ENCODE results near the gene LMO3. TPM values are rescaled to one million over a fixed set of nuclear protein-coding genes. Genes with fewer than 3 reads are reported as not detected.

The LMO3 gene
- total and polyA plus RNA-seq, 2 donors: 57.0 to 99.4 TPM

DNA sequence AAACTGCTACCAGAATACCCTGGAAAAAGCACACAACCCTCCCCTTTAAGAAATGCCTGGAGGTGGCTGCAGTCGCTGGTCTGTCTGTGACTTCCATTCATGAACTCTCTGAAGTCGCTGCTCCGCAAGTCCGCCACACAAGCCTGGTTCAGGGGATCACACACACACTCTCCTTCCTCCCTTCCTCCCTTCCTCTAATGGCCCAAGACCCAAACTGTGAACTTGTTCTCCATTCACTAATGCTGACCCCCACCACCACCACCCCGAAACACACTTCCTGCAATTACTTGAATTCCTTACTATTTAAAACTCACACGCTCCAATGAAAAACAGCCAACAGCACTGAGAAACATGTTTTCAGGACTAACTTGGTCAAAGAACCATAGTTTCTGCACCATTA lies 1.0 kb upstream of the LMO3 start:
- H3K4me1 ChIP-seq (ENCODE audit: insufficient read depth): no peaks in the 10 kb centered on the region
- no peak overlapping the region for H3K27ac ChIP-seq (ENCODE audit: low read depth)
- no peak for DNase-seq (ENCODE audit: extremely low spot score)
- peak overlapping the region; percentile 53 for H3K4me3 ChIP-seq (ENCODE audit: low read depth, low read length)
- no peaks in the 10 kb centered on the region for H3K36me3 ChIP-seq (ENCODE audit: insufficient read depth)
- WGBS: 35% methylated on average over 6 of the region's 6 CpGs

DNA sequence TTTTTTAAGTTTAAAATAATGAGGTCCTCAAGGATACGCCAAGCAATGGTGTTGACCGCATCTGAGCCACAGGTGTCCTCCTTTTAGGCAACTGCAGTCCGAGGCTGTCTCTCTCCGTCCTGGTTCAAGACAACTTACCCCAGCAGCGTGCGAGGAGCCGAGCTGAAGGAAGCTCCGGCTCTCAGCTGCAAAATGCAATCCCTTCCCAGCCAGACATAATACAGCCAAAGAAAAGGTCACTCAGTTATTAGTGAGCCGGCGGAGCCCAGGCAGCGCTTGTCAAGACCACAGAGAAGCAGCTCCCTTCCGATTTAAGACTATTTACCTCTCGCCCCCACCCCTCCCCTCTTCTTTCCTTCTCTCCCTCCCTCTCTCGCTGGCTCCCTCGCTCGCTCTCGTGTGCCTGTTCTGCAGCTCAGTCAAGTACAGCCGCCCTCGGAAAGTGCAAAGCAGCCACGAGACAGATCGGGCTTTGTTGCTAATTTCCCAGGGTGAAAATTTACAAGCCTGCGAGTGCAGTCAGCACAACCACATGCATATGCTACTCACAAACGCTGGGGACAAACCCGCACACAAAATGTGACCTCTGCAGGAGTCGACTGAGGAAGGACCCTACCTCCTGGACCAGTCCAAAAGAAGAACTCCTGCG lies 363 bp upstream of the LMO3 start:
- peak; percentile 17 for DNase-seq (ENCODE audit: extremely low spot score)
- Histone ChIP-seq H3K27ac (ENCODE audit: low read depth) (no peak overlapping the region), H3K36me3 (ENCODE audit: insufficient read depth) (no peaks in the 10 kb centered on the region), H3K4me3 (ENCODE audit: low read depth, low read length) (peak overlapping the region; percentile 53), H3K4me1 (ENCODE audit: insufficient read depth) (no peaks in the 10 kb centered on the region)
- under 1% methylated on average over 26 of the region's 26 CpGs for WGBS

DNA sequence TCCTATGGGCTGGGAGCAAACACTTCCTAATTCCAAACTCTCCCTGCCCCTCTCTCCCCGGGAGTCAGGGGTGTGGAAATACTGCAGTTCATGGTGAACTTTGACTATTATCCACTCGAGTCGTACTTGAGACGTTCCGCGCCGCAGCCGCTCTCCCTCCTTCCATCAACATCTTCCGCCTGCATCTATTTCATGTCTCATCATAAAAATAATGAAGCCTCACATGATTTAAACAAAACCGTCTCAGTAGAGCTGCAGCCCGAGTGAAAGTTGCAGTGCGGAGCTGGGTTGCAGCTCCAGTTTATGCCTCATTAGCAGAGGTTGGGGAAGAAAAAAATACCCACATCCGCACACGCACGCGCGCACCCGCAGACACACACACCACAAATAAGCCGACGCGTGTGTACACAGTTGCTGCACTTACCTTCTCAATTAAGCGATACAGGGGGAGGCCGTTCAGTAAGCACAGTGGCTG lies 283 bp downstream of the LMO3 start:
- peak; percentile 8 for DNase-seq (ENCODE audit: extremely low spot score)
- Histone ChIP-seq H3K4me3 (ENCODE audit: low read depth, low read length) (peak overlapping the region; percentile 53), H3K36me3 (ENCODE audit: insufficient read depth) (no peaks in the 10 kb centered on the region), H3K27ac (ENCODE audit: low read depth) (no peak overlapping the region), H3K4me1 (ENCODE audit: insufficient read depth) (no peaks in the 10 kb centered on the region)
- under 1% methylated on average over 23 of the region's 23 CpGs for WGBS

DNA sequence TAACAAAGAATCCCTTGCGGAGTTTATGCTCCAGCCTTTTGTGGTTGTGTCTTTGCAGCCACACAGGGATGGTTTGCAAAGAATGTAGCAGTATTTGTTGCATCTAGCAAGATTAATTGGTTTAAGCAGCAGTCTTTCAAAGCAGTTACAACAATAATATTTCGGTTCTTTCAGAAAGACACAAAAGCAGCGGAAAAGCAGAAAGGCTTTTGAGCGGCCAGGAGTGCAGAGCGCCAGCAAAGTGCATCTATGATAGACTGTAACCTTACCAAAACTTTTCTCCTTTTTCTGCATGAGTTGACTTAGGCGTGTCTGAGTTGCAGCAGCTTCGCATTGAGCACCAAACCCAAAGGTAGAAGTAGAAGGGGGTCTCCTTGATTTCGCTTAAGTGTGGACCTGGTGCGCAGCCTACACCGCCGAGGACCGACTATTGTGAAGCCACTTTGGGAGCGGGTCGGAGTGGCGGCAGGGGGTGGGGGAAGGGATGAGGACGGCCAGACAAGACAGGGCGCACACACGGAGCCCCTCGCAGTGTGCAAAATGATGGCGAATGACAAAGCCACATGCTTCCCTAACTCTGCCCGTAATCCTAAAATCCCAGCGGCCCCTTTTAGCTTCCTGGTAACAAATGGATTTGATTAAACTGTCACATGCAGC lies 1.2 kb downstream of the LMO3 start:
- Histone ChIP-seq H3K27ac (ENCODE audit: low read depth) (no peak overlapping the region), H3K36me3 (ENCODE audit: insufficient read depth) (no peaks in the 10 kb centered on the region), H3K4me3 (ENCODE audit: low read depth, low read length) (peak overlapping the region; percentile 53), H3K4me1 (ENCODE audit: insufficient read depth) (no peaks in the 10 kb centered on the region)
- no peak for DNase-seq (ENCODE audit: extremely low spot score)
- 12% methylated on average over 22 of the region's 22 CpGs for WGBS

DNA sequence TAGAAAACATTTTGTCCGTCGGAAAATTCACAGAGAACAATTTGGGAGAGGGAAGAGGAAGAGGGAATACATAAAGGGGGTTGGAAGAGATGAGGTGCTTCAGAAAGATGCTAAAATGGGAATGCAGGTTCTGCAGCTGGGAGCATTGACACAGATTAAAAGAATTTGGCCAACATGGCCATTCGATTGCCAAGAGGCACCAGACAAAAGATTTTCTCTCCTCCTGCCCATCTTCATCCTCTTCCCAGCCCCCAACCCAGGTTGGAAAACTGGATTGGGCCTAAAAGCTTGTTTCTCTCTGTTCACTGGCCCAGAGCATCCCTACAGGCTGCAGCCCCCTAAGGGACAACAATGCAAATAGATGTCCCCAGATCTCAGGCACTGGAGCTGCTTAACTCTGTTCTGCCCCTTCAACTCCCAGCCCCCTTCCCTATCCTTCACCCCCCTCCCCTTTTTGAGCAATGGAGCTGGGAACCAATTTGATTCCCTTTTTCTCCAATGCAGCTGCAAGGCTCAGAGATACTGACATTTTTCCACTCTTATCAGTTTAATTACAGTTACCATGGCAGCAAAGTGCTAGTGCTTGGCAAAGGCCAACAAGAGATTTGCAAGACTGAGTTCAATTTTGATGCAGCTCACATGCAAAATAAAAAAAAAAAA lies 1.9 kb downstream of the LMO3 start:
- peak; percentile 23 for DNase-seq (ENCODE audit: extremely low spot score)
- 56% methylated on average over 3 of the region's 3 CpGs for WGBS
- H3K4me1 ChIP-seq (ENCODE audit: insufficient read depth): no peaks in the 10 kb centered on the region
- no peaks in the 10 kb centered on the region for H3K36me3 ChIP-seq (ENCODE audit: insufficient read depth)
- no peak overlapping the region for H3K27ac ChIP-seq (ENCODE audit: low read depth)
- H3K4me3 ChIP-seq (ENCODE audit: low read depth, low read length): peak overlapping the region; percentile 13

DNA sequence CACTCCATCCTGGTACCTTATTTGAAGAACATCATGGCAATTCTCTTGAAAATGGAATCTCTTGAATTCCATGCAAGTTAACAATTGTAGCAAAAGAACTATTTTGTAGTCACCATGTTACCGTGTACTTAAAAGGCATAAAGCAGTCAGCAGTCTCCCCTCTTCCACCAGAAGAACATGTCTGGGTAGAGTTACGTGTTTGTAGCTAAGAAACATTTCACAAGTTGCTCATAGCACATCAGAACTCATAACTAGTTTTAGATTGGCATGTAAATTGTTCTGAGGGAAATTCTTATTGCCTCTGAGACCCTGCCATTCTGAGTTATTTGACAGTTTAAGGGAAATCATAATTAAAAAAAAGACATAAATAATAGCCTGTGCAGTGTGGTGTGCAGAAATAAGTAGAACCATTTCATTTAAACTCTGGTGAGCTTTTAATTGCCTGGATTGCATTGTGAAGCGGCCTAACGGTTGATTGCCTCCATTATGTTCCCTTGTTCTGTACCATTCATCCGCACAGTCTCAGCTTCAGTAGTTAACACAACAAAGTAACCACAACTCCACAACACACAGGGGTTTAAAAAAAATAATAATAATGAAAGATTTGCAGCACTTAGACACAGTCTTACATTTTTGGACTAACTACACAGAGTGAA lies 2.6 kb downstream of the LMO3 start:
- Histone ChIP-seq H3K27ac (ENCODE audit: low read depth) (no peak overlapping the region), H3K36me3 (ENCODE audit: insufficient read depth) (no peaks in the 10 kb centered on the region), H3K4me1 (ENCODE audit: insufficient read depth) (no peaks in the 10 kb centered on the region), H3K4me3 (ENCODE audit: low read depth, low read length) (peak overlapping the region; percentile 13)
- WGBS: 73% methylated on average over 5 of the region's 5 CpGs
- DNase-seq (ENCODE audit: extremely low spot score): no peak

DNA sequence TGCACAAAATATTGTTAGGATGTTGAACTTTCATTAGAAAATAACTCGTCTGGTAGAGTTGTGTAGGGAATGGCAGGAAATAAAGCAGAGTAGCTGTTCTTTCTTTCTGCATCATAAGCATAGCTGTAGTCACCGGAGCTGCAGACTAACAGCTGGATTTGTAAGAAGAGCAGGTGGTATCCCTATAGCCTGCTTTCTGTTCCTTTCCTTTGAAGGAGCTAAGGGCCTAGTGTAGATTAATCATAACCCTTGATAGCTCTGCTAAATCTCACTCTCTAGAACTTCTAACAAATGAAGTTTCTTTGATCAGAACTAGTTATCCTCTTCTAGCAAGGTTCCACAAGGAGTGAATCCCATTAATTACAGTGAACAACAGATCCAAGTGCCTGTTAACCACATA lies 3.5 kb downstream of the LMO3 start:
- H3K4me1 ChIP-seq (ENCODE audit: insufficient read depth): no peaks in the 10 kb centered on the region
- no peaks in the 10 kb centered on the region for H3K36me3 ChIP-seq (ENCODE audit: insufficient read depth)
- no peak for DNase-seq (ENCODE audit: extremely low spot score)
- 47% methylated on average over 2 of the region's 2 CpGs for WGBS
- H3K27ac ChIP-seq (ENCODE audit: low read depth): no peak overlapping the region
- no peak overlapping the region for H3K4me3 ChIP-seq (ENCODE audit: low read depth, low read length)

DNA sequence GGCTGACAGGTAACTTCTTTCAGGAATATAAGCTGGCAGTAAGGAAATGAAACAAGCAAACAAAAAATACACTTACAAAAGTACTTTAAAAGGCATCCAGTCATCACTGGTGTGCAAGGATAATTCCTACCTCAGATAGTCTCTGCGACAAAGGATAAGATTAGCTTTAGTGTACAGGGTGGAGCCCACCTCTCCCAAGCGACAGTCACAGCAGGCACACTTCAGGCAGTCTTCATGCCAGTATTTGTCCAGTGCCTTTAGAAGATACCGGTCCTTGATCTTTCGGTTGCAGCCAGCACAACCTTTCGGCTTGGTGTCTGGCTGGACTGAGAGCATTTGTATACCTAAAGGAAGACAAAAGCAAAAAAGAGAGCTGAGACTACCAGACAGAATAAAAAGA lies 5.4 kb downstream of the LMO3 start:
- no peak for DNase-seq (ENCODE audit: extremely low spot score)
- Histone ChIP-seq H3K4me1 (ENCODE audit: insufficient read depth) (no peaks in the 10 kb centered on the region), H3K27ac (ENCODE audit: low read depth) (no peak overlapping the region), H3K4me3 (ENCODE audit: low read depth, low read length) (no peak overlapping the region), H3K36me3 (ENCODE audit: insufficient read depth) (no peaks in the 10 kb centered on the region)
- WGBS: 75% methylated on average over 5 of the region's 5 CpGs

DNA sequence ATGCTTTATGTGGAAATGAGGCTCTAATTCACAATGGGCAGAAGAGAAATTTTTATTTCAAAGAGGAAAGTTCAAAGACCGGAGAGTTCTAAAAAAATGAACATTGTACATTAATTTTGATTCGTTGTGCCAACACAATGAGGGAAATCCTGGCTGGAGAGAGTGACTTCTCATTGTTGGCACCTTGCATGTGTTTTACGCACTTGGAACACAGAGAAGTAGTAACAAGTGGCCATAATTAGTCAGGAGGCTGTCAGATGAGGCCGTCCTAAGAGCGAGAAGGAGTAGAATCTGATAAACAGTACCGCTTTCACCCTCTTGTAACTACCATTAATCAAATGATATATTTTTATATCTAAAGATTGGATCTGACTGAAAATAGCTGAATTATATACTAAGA lies 6.9 kb downstream of the LMO3 start:
- WGBS: 77% methylated on average over 6 of the region's 6 CpGs
- no peak for DNase-seq (ENCODE audit: extremely low spot score)
- Histone ChIP-seq H3K36me3 (ENCODE audit: insufficient read depth) (no peaks in the 10 kb centered on the region), H3K27ac (ENCODE audit: low read depth) (no peak overlapping the region), H3K4me1 (ENCODE audit: insufficient read depth) (no peaks in the 10 kb centered on the region), H3K4me3 (ENCODE audit: low read depth, low read length) (no peak overlapping the region)

DNA sequence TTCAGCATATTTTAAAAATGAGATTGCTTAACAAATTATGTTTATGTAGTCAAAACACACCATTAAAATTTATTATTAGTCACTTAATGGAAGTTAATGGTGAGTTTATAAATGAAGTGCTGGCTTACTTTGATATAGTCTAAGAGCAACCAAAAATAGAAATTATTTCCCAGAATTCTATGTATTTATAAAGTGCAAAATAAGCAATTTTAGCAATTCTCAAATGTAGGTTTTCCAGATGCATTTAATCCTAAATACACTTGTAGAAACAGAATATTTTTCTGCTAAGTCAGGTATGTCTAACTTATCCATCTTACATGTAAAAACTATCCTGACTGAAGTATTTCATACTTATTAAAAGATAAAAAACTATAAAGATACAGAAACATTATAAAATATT lies 11.2 kb downstream of the LMO3 start:
- Histone ChIP-seq H3K27ac (ENCODE audit: low read depth) (no peak overlapping the region), H3K4me1 (ENCODE audit: insufficient read depth) (no peaks in the 10 kb centered on the region), H3K36me3 (ENCODE audit: insufficient read depth) (no peaks in the 10 kb centered on the region), H3K4me3 (ENCODE audit: low read depth, low read length) (no peak overlapping the region)
- no peak for DNase-seq (ENCODE audit: extremely low spot score)

DNA sequence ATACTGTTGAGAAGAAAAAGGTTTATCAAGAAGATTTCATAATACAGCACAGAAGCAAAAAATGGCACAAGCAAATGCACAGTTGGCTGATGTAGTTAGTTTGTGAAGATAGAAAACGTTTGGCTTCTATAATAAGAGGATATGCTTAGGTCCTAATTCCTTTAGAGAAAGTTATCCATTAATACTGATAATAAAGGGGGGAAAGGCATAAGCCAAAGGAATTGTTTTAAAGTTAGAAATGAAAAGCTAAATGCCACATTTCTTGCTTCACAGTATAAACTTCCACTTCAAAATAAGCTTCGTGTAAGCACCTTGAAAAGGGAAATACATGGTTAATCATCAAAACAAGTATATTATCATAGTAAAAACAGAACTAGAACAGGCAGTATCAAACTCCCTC lies 12.4 kb downstream of the LMO3 start:
- 35% methylated on average over 2 of the region's 2 CpGs for whole genome bisulfite sequencing
- Histone ChIP-seq H3K4me3 (ENCODE audit: low read depth, low read length) (no peak overlapping the region), H3K27ac (ENCODE audit: low read depth) (no peak overlapping the region), H3K36me3 (ENCODE audit: insufficient read depth) (no peaks in the 10 kb centered on the region), H3K4me1 (ENCODE audit: insufficient read depth) (no peaks in the 10 kb centered on the region)
- no peak for DNase-seq (ENCODE audit: extremely low spot score)

DNA sequence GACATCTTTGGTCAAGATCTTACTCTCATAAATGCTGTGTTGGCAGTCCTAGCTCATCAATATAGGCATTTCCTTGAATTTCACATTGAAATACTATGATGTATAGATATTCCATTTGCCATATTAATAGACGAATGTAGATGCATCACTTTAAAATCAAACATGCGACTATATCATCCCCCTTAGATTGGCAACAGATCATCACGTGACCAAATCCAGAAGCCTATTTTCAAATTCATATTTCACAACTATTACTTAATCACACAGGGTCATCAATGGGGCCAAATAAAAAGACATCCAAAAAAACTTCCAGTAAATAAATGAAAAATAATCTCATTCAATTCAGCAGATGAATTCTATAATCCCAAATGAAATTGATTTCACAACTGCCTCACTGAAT lies 15.3 kb downstream of the LMO3 start:
- DNase-seq (ENCODE audit: extremely low spot score): no peak
- H3K36me3 ChIP-seq (ENCODE audit: insufficient read depth): no peaks in the 10 kb centered on the region
- 92% methylated on average over 3 of the region's 3 CpGs for WGBS
- H3K4me1 ChIP-seq (ENCODE audit: insufficient read depth): no peaks in the 10 kb centered on the region
- H3K4me3 ChIP-seq (ENCODE audit: low read depth, low read length): no peak overlapping the region
- H3K27ac ChIP-seq (ENCODE audit: low read depth): no peak overlapping the region

DNA sequence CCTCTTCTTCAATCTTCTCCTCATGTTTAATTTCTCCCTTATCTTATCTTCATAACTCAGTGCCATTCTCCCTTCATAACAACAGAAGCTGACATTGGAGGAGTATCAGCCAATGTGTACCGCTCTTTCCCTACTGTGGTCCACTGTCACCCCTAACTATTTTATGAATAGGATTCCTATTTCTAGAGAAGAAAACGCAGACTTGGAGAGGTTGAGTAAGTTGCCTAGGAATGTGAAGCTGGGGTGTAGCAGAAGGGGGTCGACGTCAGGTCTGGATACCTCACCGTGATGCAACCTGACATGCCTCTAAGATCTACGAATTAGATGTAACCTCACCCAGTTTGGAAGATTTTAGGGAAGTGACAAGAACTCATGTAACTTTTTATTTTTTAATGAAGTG lies 17.1 kb downstream of the LMO3 start:
- DNase-seq (ENCODE audit: extremely low spot score): no peak
- Histone ChIP-seq H3K4me1 (ENCODE audit: insufficient read depth) (no peaks in the 10 kb centered on the region), H3K4me3 (ENCODE audit: low read depth, low read length) (no peak overlapping the region), H3K27ac (ENCODE audit: low read depth) (no peak overlapping the region), H3K36me3 (ENCODE audit: insufficient read depth) (no peaks in the 10 kb centered on the region)
- 73% methylated on average over 6 of the region's 6 CpGs for WGBS

DNA sequence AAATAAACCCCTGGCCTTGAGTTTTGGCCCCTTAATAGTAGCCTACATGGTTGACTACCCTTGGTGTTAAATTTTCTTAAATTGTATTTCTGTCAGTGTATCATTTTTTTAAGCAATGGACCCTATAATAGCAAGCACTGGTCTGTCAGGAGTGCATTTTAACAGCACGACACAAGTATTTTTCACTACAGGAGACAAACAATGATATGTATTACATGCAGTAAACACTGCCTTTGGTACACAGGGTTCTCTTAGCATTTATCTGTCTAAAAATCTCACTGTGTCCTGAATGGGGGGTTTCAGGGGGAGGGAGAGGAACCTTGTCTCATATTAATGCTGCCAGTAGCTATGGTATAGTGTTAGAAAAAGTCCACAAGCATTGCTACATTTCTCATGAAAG lies 18.4 kb downstream of the LMO3 start:
- 57% methylated on average over 1 of the region's 1 CpG for WGBS
- no peak for DNase-seq (ENCODE audit: extremely low spot score)
- H3K36me3 ChIP-seq (ENCODE audit: insufficient read depth): no peaks in the 10 kb centered on the region
- peak overlapping the region; percentile 10 for H3K27ac ChIP-seq (ENCODE audit: low read depth)
- no peaks in the 10 kb centered on the region for H3K4me1 ChIP-seq (ENCODE audit: insufficient read depth)
- no peak overlapping the region for H3K4me3 ChIP-seq (ENCODE audit: low read depth, low read length)
